ENCODE data around the gene PCSK6.

- no peak for TF ChIP-seq EP300 (IDR thresholded peaks at IDR 0.05; ENCODE audit: borderline replicate concordance)
- TF ChIP-seq YY1 (IDR thresholded peaks at IDR 0.05; ENCODE audit: low read depth), result no peak
- no peak for TF ChIP-seq RAD21 (IDR thresholded peaks at IDR 0.05; ENCODE audit: low read depth)
- TF ChIP-seq MAX (IDR thresholded peaks at IDR 0.05), result no peak
These were observed 31.2 kb downstream of the PCSK6 start for GRCh38 chr15:101458158-101458900.

All from Ishikawa (cell line).